B cell (primary cell): Measurements from ENCODE around the gene SEL1L. TPM values are rescaled to one million over a fixed set of nuclear protein-coding genes. Genes with fewer than 3 reads are reported as not detected.
"Not testable (repeated sequence)": the region's sequence is repeated elsewhere in the genome, so short reads cannot be mapped to it uniquely, and the experiment has no call there.

Source experiments
- ATAC-seq: fragments of 200-7000 bp; cut with Tn5 transposase; one replicate; pipeline ENCODE4 v1.10.0; 2021; ENCODE audit warnings: low read depth, mild to moderate bottlenecking, moderate number of reproducible peaks, moderate library complexity
- CTCF ChIA-PET: fragments of 350-600 bp; sonication (Branson Sonifier 250); formaldehyde crosslinking; loops from one replicate; lab custom pipeline; 2021; ENCODE audit warnings: antibody characterized with exemption, inconsistent platforms; lab: Charles Lee
- POLR2A ChIA-PET: fragments of 350-600 bp; sonication (Branson Sonifier 250); formaldehyde crosslinking; loops from one replicate; lab custom pipeline; 2021; ENCODE audit warnings: antibody characterized with exemption; lab: Charles Lee
- DNase-seq: peaks from one replicate; pipeline ENCODE4 v3.0.0; 2013
- H2AFZ ChIP-seq: 2 replicates; pipeline ENCODE4 v1.6.1; 2012; ENCODE audit warnings: mild to moderate bottlenecking, low read depth, low read length; ENCODE audit not compliant: insufficient read depth, poor library complexity, severe bottlenecking
- H3K27ac ChIP-seq, 2 donors: 1 replicate in 1 of 2; 2 replicates in 1 of 2; pipeline ENCODE4 v1.5.1; 2012 to 2013; ENCODE audit warnings: low read length in 2 of 2, mild to moderate bottlenecking in 2 of 2, moderate library complexity in 1 of 2
- H3K27me3 ChIP-seq, 4 experiments: fragments of 200-600 bp in 1 of 4; sonication (generic) in 1 of 4; replicated peaks in 1 of 4; 1 replicate in 2 of 4; 2 replicates in 2 of 4; pipeline versions ENCODE4 v1.6.1 to v1.7.0; 2013 to 2016; ENCODE audit warnings: low read length in 3 of 4, mild to moderate bottlenecking in 2 of 4, mixed read lengths in 1 of 4, moderate library complexity in 1 of 4; ENCODE audit not compliant: insufficient read depth in 4 of 4, control insufficient read depth in 3 of 4; ENCODE audit errors: control extremely low read depth in 1 of 4
- H3K36me3 ChIP-seq, 2 experiments: replicated peaks in 1 of 2; 1 replicate in 1 of 2; 2 replicates in 1 of 2; pipeline versions ENCODE4 v1.6.1 to v1.7.1; 2013; ENCODE audit warnings: low read length in 1 of 2; ENCODE audit not compliant: insufficient read depth in 2 of 2, control insufficient read depth in 1 of 2; ENCODE audit errors: control extremely low read depth in 1 of 2, extremely low read depth in 1 of 2
- H3K4me1 ChIP-seq, 2 donors: fragments of 200-600 bp in 1 of 2; sonication (generic) in 1 of 2; 1 replicate in 1 of 2; 2 replicates in 1 of 2; pipeline versions ENCODE4 v1.5.1 to v1.6.1; 2013 to 2017; ENCODE audit warnings: low read length in 2 of 2; ENCODE audit not compliant: control insufficient read depth in 2 of 2, insufficient read depth in 2 of 2
- H3K4me2 ChIP-seq: replicated peaks from 2 replicates; pipeline ENCODE3; 2012; ENCODE audit warnings: mild to moderate bottlenecking, low read depth, low read length; ENCODE audit not compliant: poor library complexity, severe bottlenecking
- H3K4me3 ChIP-seq, 5 experiments: fragments of 200-600 bp in 1 of 5; sonication (generic) in 1 of 5; 1 replicate in 3 of 5; 2 replicates in 2 of 5; pipeline versions ENCODE4 v1.5.1 to v1.7.0; 2011 to 2016; ENCODE audit warnings: low read length in 4 of 5, mild to moderate bottlenecking in 4 of 5, low read depth in 2 of 5, control low read depth in 1 of 5, moderate library complexity in 1 of 5; ENCODE audit not compliant: insufficient read depth in 1 of 5; ENCODE audit errors: control extremely low read depth in 1 of 5, extremely low read depth in 1 of 5
- H3K79me2 ChIP-seq: fragments of 200-600 bp; sonication (generic); one replicate; pipeline ENCODE4 v1.6.0; 2016; ENCODE audit warnings: low read length; ENCODE audit not compliant: control insufficient read depth, insufficient read depth
- H3K9ac ChIP-seq: fragments of 200-600 bp; sonication (generic); 2 replicates; pipeline ENCODE4 v1.6.1; 2017; ENCODE audit warnings: mild to moderate bottlenecking, low read length, moderate library complexity
- H3K9me3 ChIP-seq, 3 donors: one replicate each; pipeline versions ENCODE4 v1.6.1 to v1.7.1; 2013; ENCODE audit warnings: low read length in 2 of 3; ENCODE audit not compliant: control insufficient read depth in 2 of 3, insufficient read depth in 1 of 3; ENCODE audit errors: control extremely low read depth in 1 of 3
- H4K20me1 ChIP-seq: 2 replicates; pipeline ENCODE4 v1.6.0; 2012; ENCODE audit warnings: mild to moderate bottlenecking, low read length; ENCODE audit not compliant: insufficient read depth, control insufficient read depth, poor library complexity, severe bottlenecking
- H3K27ac Mint-ChIP-seq: one replicate; pipeline ENCODE4 v1.8.0; 2021; ENCODE audit warnings: mixed read lengths
- H3K27me3 Mint-ChIP-seq: one replicate; pipeline ENCODE4 v1.8.0; 2021; ENCODE audit warnings: mixed read lengths
- H3K4me1 Mint-ChIP-seq: one replicate; pipeline ENCODE4 v1.8.0; 2021; ENCODE audit warnings: mixed read lengths
- H3K4me3 Mint-ChIP-seq: one replicate; pipeline ENCODE4 v1.8.0; 2021; ENCODE audit warnings: mixed read lengths
- H3K9me3 Mint-ChIP-seq: one replicate; pipeline ENCODE4 v1.8.0; 2022; ENCODE audit warnings: mixed read lengths; ENCODE audit not compliant: insufficient read depth
- CTCF ChIP-seq: fragments of 200-600 bp; IDR thresholded peaks from one replicate; pipeline ENCODE4 v1.8.0; 2022; ENCODE audit warnings: antibody characterized with exemption, mild to moderate bottlenecking
- EZH2 ChIP-seq: IDR thresholded peaks from 2 replicates; pipeline ENCODE4 v1.6.1; 2012; ENCODE audit warnings: borderline replicate concordance, low read depth, mild to moderate bottlenecking, moderate library complexity, low read length; ENCODE audit not compliant: insufficient read depth, poor library complexity, severe bottlenecking
- WGBS: methylation state at CpG from one replicate; pipeline ENCODE4 v1.1.5; 2013; ENCODE audit warnings: missing lambda C conversion rate; ENCODE audit not compliant: insufficient coverage; 5-methylcytosine and 5-hydroxymethylcytosine counted together
- intact Hi-C: fragments of 100-400 bp; cut with micrococcal nuclease; formaldehyde crosslinking; loops from one replicate; pipeline ENCODE4 v1.10.0; 2022
- polyA plus RNA-seq: library from polyadenylated mRNA; depleted of rRNA; stranded (reverse); fragments of >200 nt; gene quantifications from 2 replicates; pipeline ENCODE4 v1.2.3, GENCODE V29; 2012
- total RNA-seq, 2 donors: library from RNA; stranded (reverse); fragments of 120-200 nt in 1 of 2; gene quantifications; 1 replicate in 1 of 2; 2 replicates in 1 of 2; pipeline versions ENCODE4 v1.2.3 to v1.2.4, GENCODE V29; 2013 to 2022

SEL1L gene
- total and polyA plus RNA-seq, 2 donors (not counting 1 experiment from before 2014, with no cell fraction given): 7.3 to 50.0 TPM

- CTCF ChIA-PET: no interaction called here
- no peak for ATAC-seq
- peaks cover 10% of the 10 kb centered on the region for H3K4me1 Mint-ChIP-seq
These were observed 16.5 kb upstream of the SEL1L start for GRCh38 chr14:81550001-81550637.

GRCh38 chr14:81541206-81541605, 7.6 kb upstream of the SEL1L start:
- H3K9ac ChIP-seq, CTCF ChIA-PET, H3K9me3 ChIP-seq, H3K36me3 ChIP-seq, H3K4me3 Mint-ChIP-seq, H3K4me2 ChIP-seq, POLR2A ChIA-PET, H3K27ac ChIP-seq, ATAC-seq, H3K4me1 ChIP-seq, H3K27ac Mint-ChIP-seq, H2AFZ ChIP-seq, DNase-seq, H3K79me2 ChIP-seq, H3K4me1 Mint-ChIP-seq, H3K27me3 Mint-ChIP-seq, intact Hi-C loops, H3K4me3 ChIP-seq, H4K20me1 ChIP-seq, H3K9me3 Mint-ChIP-seq: not testable (repeated sequence)
- peaks cover 0 to 11% (median 2%) of the 10 kb centered on the region in 4 experiments for H3K27me3 ChIP-seq
- 93% methylated on average over 4 of the region's 5 CpGs for WGBS

More at GRCh38 chr14:81550001-81550637, 16.5 kb upstream of the SEL1L start:
- H3K9me3 ChIP-seq: peaks cover 0 to 2% (median 0%) of the 10 kb centered on the region in 3 donors
- no peak overlapping the region for H3K4me3 Mint-ChIP-seq
- H3K4me1 ChIP-seq: no peaks in the 10 kb centered on the region
- intact Hi-C loops: no loop called here
- no peak overlapping the region for H3K9ac ChIP-seq
- 10% methylated on average over 1 of the region's 4 CpGs for WGBS
- no peaks in the 10 kb centered on the region for H4K20me1 ChIP-seq
- H2AFZ ChIP-seq: peak overlapping the region; percentile 2
- TF ChIP-seq CTCF: no peak
- no peak for TF ChIP-seq EZH2
- H3K4me2 ChIP-seq: no peak overlapping the region
- POLR2A ChIA-PET: no interaction called here
- H3K79me2 ChIP-seq: no peaks in the 10 kb centered on the region
- no peak for DNase-seq
- H3K27me3 ChIP-seq: no peaks in the 10 kb centered on the region
- H3K27me3 Mint-ChIP-seq: no peaks in the 10 kb centered on the region
- H3K27ac Mint-ChIP-seq: no peak overlapping the region
- H3K27ac ChIP-seq: no peak overlapping the region
- no peaks in the 10 kb centered on the region for H3K9me3 Mint-ChIP-seq
- no peak overlapping the region for H3K4me3 ChIP-seq
- H3K36me3 ChIP-seq: no peaks in the 10 kb centered on the region
